Uterus (tissue), 2 donors: ENCODE measurements around the gene ITGB5.

Source experiments
- CTCF ChIP-seq, 4 experiments: fragments of 200-600 bp in 2 of 4; fragments of 450-650 bp in 2 of 4; sonication (generic) in 2 of 4; IDR thresholded peaks; one replicate each; pipeline ENCODE4 v1.5.1; 2016 to 2019; ENCODE audit warnings: antibody characterized with exemption in 4 of 4, mild to moderate bottlenecking in 2 of 4, moderate library complexity in 1 of 4
- POLR2A ChIP-seq, 2 donors: fragments of 450-650 bp; IDR thresholded peaks; one replicate each; pipeline ENCODE4 v1.6.1; 2016; ENCODE audit warnings: antibody characterized with exemption in 2 of 2, mild to moderate bottlenecking in 1 of 2, moderate library complexity in 1 of 2

GRCh38 chr3:124895756-124896155, 8.6 kb upstream of the ITGB5 start:
- TF ChIP-seq CTCF (IDR thresholded peaks at IDR 0.05), result no peak
- no peak for TF ChIP-seq POLR2A (IDR thresholded peaks at IDR 0.05)
